Measurements from ENCODE around the gene OIT3. TPM values are rescaled to one million over a fixed set of nuclear protein-coding genes. Genes with fewer than 3 reads are reported as not detected.

OIT3 gene
- total RNA-seq, 2 experiments from 2014 or later = not detected

GRCh38 chr10:72956001-72956400 is 62.5 kb downstream of the OIT3 start:
- Mint-ChIP-seq H3K36me3 (ENCODE audit: low read depth) (no peaks in the 10 kb centered on the region), H3K4me1 (ENCODE audit: low read depth) (no peaks in the 10 kb centered on the region), H3K4me3 (no peak overlapping the region), H3K9me3 (no peaks in the 10 kb centered on the region), H3K27me3 (peaks cover 6% of the 10 kb centered on the region), H3K27ac (no peak overlapping the region)
- ChIA-PET POLR2A (no interaction called here), CTCF (no interaction called here)
- no peak for TF ChIP-seq CTCF (IDR thresholded peaks at IDR 0.05)
- DNase-seq (no peak), ATAC-seq (no peak)
- intact Hi-C loops (cut with micrococcal nuclease) = no loop called here

- TF ChIP-seq CTCF (IDR thresholded peaks at IDR 0.05) = no peak
- ChIA-PET POLR2A (interaction anchor here (0.9 kb wide), 1 partner anchor 111 kb away, joined by 4 read pairs; no protein-coding TSS in a partner anchor), CTCF (interaction anchor here (0.6 kb wide), 1 partner anchor 85 kb away, joined by 3 read pairs; no protein-coding TSS in a partner anchor)
- Mint-ChIP-seq H3K27me3 (peaks cover 14% of the 10 kb centered on the region), H3K4me3 (no peak overlapping the region), H3K4me1 (ENCODE audit: low read depth) (no peaks in the 10 kb centered on the region), H3K27ac (no peak overlapping the region), H3K9me3 (peaks cover 32% of the 10 kb centered on the region), H3K36me3 (ENCODE audit: low read depth) (peaks cover 10% of the 10 kb centered on the region)
- intact Hi-C loops (cut with micrococcal nuclease) = no loop called here
- ATAC-seq (no peak), DNase-seq (no peak)
Measured at GRCh38 chr10:72976886-72977285, 83.3 kb downstream of the OIT3 start.

GRCh38 chr10:72979709-72980108 is 86.2 kb downstream of the OIT3 start:
- POLR2A ChIA-PET = interaction anchor here (0.6 kb wide), 1 partner anchor 1903 kb away, joined by 3 read pairs; no protein-coding TSS in a partner anchor
- no peak for TF ChIP-seq CTCF (IDR thresholded peaks at IDR 0.05)
- peaks cover 10% of the 10 kb centered on the region for H3K36me3 Mint-ChIP-seq (ENCODE audit: low read depth)
- H3K4me1 Mint-ChIP-seq (ENCODE audit: low read depth) = no peaks in the 10 kb centered on the region
- no peak overlapping the region for H3K4me3 Mint-ChIP-seq
- H3K27ac Mint-ChIP-seq = no peak overlapping the region
- intact Hi-C loops (cut with micrococcal nuclease) = no loop called here
- ATAC-seq (no peak), DNase-seq (no peak)
- CTCF ChIA-PET = interaction anchor here (1.0 kb wide), 1 partner anchor 49 kb away, joined by 3 read pairs; no protein-coding TSS in a partner anchor
- H3K9me3 Mint-ChIP-seq = peaks cover 33% of the 10 kb centered on the region
- H3K27me3 Mint-ChIP-seq = peaks cover 10% of the 10 kb centered on the region

- intact Hi-C loops (cut with micrococcal nuclease) = no loop called here
- Mint-ChIP-seq H3K9me3 (peaks cover 33% of the 10 kb centered on the region), H3K27ac (no peak overlapping the region), H3K27me3 (peaks cover 9% of the 10 kb centered on the region), H3K4me3 (no peak overlapping the region), H3K4me1 (ENCODE audit: low read depth) (no peaks in the 10 kb centered on the region), H3K36me3 (ENCODE audit: low read depth) (peaks cover 10% of the 10 kb centered on the region)
- CTCF ChIA-PET = no interaction called here
- POLR2A ChIA-PET = interaction anchor here (0.6 kb wide), 1 partner anchor 1904 kb away, joined by 3 read pairs; no protein-coding TSS in a partner anchor
- DNase-seq (no peak), ATAC-seq (no peak)
- TF ChIP-seq CTCF (IDR thresholded peaks at IDR 0.05) = no peak
Measured at GRCh38 chr10:72980348-72980747, 86.8 kb downstream of the OIT3 start.

- Mint-ChIP-seq H3K9me3 (peaks cover 32% of the 10 kb centered on the region), H3K27me3 (peaks cover 8% of the 10 kb centered on the region), H3K36me3 (ENCODE audit: low read depth) (peaks cover 10% of the 10 kb centered on the region), H3K4me3 (no peak overlapping the region), H3K27ac (no peak overlapping the region), H3K4me1 (ENCODE audit: low read depth) (no peaks in the 10 kb centered on the region)
- DNase-seq (no peak), ATAC-seq (no peak)
- no peak for TF ChIP-seq CTCF (IDR thresholded peaks at IDR 0.05)
- intact Hi-C loops (cut with micrococcal nuclease) = no loop called here
- ChIA-PET CTCF (no interaction called here), POLR2A (no interaction called here)
Measured at GRCh38 chr10:72981028-72981881, 87.7 kb downstream of the OIT3 start.
